ENCODE measurements around the gene ASIC2. TPM values are rescaled to one million over a fixed set of nuclear protein-coding genes. Genes with fewer than 3 reads are reported as not detected.

ASIC2 gene
- total and polyA plus RNA-seq, 12 donors, result not detected

DNA sequence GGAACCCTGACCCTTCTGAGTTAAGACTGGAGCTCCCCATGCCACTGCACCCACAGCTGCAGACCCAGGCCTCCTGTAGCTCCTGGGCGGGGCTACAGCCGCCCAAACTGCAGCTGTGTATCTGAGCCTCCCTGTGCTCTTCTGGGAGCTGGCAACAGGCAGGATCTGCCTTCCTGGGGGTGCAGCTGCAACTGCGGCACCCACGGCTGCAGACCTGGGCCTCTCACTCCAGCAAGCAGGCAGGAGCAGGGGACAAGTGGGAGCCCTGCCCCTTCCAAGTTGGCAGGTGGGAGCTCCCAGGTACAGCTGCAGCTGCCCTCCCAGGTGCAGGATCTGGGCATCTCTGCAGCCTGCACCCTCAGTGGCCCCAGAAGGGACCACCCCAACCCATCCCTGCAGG lies 259.9 kb downstream of the ASIC2 start:
- H3K4me1 ChIP-seq, result no peaks in the 10 kb centered on the region
- H3K4me3 ChIP-seq, result no peak overlapping the region
- H3K9me3 ChIP-seq, result peaks cover 0 to 5% (median 0%) of the 10 kb centered on the region in 11 donors
- ATAC-seq (no peak), DNase-seq (no peak)
- WGBS, 2 donors, result 93 to 96% methylated on average over 4 of the region's 4 CpGs
- H3K27ac ChIP-seq, result no peak overlapping the region
- peaks cover 0 to 46% (median 17%) of the 10 kb centered on the region in 7 donors for H3K27me3 ChIP-seq
- H3K36me3 ChIP-seq, result no peaks in the 10 kb centered on the region
- intact Hi-C loops (cut with DNase I), result loop anchor here in 4 of 10 donors (10.0 kb wide), 2 partner anchors 642 to 712 kb away; no protein-coding TSS in a partner anchor
- TF ChIP-seq, protein P1, sequence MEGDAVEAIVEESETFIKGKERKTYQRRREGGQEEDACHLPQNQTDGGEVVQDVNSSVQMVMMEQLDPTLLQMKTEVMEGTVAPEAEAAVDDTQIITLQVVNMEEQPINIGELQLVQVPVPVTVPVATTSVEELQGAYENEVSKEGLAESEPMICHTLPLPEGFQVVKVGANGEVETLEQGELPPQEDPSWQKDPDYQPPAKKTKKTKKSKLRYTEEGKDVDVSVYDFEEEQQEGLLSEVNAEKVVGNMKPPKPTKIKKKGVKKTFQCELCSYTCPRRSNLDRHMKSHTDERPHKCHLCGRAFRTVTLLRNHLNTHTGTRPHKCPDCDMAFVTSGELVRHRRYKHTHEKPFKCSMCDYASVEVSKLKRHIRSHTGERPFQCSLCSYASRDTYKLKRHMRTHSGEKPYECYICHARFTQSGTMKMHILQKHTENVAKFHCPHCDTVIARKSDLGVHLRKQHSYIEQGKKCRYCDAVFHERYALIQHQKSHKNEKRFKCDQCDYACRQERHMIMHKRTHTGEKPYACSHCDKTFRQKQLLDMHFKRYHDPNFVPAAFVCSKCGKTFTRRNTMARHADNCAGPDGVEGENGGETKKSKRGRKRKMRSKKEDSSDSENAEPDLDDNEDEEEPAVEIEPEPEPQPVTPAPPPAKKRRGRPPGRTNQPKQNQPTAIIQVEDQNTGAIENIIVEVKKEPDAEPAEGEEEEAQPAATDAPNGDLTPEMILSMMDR (IDR thresholded peaks at IDR 0.05), result no peak

DNA sequence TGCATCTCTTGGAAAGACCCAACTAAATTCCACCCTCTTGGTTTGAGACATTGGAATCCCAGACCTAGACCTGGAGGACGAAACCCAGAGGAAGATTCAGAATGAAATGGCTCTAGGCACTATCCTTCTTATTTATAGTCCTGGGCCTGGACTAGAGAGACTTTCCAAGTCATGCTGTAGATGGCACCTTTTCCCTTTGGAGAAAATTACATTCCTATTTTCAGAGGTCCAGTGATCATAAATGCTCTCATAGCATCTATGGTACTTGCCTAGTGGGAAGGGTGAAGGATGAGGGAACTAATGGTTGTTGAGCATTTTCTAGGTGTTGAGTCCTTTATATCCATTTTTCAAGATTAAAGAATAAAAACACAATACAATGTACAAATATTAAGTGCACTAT lies 264.3 kb downstream of the ASIC2 start:
- Histone ChIP-seq H3K27me3 (peaks cover 0 to 22% (median 13%) of the 10 kb centered on the region in 7 donors), H3K9me3 (no peaks in the 10 kb centered on the region), H3K4me3 (no peak overlapping the region), H3K4me1 (no peaks in the 10 kb centered on the region), H3K27ac (no peak overlapping the region), H3K36me3 (no peaks in the 10 kb centered on the region)
- TF ChIP-seq, protein P1 (IDR thresholded peaks at IDR 0.05), result peak in 2 of 9 donors; percentile 6 to 11
- ATAC-seq (no peak), DNase-seq (no peak)
- WGBS, 2 donors, result 78 to 86% methylated on average over 1 of the region's 1 CpG
- intact Hi-C loops (cut with DNase I), result no loop called here

DNA sequence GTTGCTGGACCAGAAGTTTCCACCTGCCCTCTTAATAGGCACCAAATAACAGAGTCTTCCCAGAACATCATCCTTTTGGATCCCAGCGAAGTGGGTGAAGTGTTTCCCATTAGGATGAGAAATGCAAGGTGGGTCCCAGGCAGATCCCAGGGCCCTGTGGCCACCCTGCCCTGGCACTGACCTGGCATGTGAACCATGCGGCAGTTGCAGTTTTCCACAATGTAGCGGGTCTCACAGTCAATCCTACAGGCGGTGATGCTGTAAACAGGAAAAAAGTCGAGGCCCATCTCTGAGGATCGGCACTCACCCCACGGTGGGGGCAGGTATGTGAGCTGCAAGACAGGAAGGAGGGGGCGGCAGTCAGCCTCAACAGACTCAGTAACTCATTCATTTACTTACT lies 265.0 kb downstream of the ASIC2 start:
- ATAC-seq, result no peak
- no peak for DNase-seq
- H3K36me3 ChIP-seq, result no peaks in the 10 kb centered on the region
- intact Hi-C loops (cut with DNase I), result no loop called here
- H3K27ac ChIP-seq, result no peak overlapping the region
- 71 to 82% methylated on average over 8 of the region's 8 CpGs for WGBS, 2 donors
- H3K4me1 ChIP-seq, result no peaks in the 10 kb centered on the region
- no peaks in the 10 kb centered on the region for H3K9me3 ChIP-seq
- no peak overlapping the region for H3K4me3 ChIP-seq
- peaks cover 0 to 16% (median 8%) of the 10 kb centered on the region in 7 donors for H3K27me3 ChIP-seq
- TF ChIP-seq, protein P1 (IDR thresholded peaks at IDR 0.05), result no peak

DNA sequence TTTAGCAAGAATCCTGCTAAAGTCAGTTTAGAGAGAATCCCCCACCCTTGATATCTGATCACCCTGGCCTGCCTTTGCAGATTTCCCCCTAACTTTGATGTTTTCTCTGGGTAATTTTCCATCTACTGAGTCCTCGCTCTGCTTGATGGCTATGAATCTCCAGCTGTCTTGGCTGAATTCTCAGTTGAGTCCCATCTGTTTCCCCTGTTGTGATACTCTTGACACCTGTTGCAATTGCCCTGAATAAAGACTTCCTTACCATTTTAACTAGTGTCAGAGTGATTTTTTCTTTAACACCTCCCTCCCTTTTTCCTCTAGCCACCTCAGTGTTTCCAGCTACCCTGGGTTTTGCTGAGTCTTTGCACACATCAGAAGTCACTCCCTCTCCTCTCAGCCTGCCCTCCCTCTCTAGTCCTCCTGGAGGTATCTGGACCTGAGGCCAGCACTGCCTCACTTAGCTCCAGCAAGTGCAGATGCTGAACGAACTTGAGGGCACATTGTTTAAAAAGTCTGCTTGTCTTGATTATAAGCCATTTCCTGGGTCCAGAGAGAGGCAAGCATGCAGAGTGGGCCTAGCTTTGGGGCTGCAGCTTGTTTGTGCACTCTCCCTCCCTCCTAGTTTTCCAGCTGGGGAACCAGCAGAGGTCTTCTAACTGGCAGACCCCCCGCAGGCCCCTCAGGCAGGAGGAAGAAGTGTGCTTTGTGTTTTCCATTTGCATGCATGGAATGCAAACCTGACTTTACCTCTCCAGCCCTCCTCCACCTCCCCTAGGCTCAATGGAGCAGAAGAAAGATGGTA lies 268.2 kb downstream of the ASIC2 start:
- H3K27me3 ChIP-seq, result peaks cover 0 to 23% (median 4%) of the 10 kb centered on the region in 7 donors
- no peak for ATAC-seq
- no peaks in the 10 kb centered on the region for H3K9me3 ChIP-seq
- no peaks in the 10 kb centered on the region for H3K36me3 ChIP-seq
- DNase-seq, result no peak
- TF ChIP-seq, protein P1 (IDR thresholded peaks at IDR 0.05), result no peak
- H3K4me3 ChIP-seq, result no peak overlapping the region
- 69 to 77% methylated on average over 3 of the region's 3 CpGs for WGBS, 2 donors
- H3K27ac ChIP-seq, result no peak overlapping the region
- H3K4me1 ChIP-seq, result no peaks in the 10 kb centered on the region
- intact Hi-C loops (cut with DNase I), result no loop called here
